Activated CD8-positive, alpha-beta memory T cell treated with anti-CD3 and anti-CD28 coated beads for 48 hours (primary cell): ENCODE data around the gene MSH3.
"Not testable (repeated sequence)": the region's sequence is repeated elsewhere in the genome, so short reads cannot be mapped to it uniquely, and the experiment has no call there.

Source experiments
- DNase-seq, 3 experiments: peaks; one replicate each; pipeline ENCODE4 v3.0.0-alpha.2; 2020; ENCODE audit warnings: low read depth in 2 of 3, low spot score in 2 of 3

MSH3 gene

DNA sequence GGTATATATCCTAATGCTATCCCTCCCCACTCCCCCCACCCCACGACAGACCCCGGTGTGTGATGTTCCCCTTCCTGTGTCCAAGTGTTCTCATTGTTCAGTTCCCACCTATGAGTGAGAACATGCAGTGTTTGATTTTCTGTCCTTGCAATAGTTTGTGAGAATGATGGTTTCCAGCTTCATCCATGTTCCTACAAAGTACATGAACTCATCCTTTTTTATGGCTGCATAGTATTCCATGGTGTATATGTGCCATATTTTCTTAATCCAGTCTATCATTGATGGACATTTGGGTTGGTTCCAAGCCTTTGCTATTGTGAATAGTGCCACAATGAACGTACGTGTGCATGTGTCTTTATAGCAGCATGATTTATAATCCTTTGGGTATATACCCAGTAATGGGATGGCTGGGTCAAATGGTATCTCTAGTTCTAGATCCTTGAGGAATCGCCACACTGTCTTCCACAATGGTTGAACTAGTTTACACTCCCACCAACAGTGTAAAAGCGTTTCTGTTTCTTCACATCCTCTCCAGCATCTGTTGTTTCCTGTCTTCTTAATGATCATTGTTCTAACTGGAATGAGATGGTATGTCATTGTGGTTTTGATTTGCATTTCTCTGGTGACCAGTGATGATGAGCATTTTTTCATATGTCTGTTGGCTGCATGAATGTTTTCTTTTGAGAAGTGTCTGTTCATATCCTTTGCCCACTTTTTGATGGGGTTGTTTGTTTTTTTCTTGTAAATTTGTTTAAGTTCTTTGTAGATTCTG lies 186.8 kb downstream of the MSH3 start:
- not testable (repeated sequence) for DNase-seq

DNA sequence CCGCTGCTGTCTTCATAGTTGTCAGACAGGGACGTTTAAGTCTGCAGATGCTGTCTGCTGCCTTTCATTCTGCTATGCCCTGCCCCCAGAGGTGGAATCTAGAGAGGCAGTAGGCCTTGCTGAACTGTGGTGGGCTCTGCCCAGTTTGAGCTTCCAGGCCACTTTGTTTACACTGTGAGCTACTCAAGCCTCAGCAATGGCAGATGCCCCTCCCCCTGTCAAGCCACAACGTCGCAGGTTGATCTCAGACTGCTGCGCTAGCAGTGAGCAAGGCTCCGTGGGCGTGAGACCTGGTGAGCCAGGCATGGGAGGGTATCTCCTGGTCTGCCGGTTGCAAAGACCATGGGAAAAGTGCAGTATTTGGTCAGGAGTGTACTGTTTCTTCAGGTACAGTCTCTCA lies 192.0 kb downstream of the MSH3 start:
- not testable (repeated sequence) for DNase-seq

DNA sequence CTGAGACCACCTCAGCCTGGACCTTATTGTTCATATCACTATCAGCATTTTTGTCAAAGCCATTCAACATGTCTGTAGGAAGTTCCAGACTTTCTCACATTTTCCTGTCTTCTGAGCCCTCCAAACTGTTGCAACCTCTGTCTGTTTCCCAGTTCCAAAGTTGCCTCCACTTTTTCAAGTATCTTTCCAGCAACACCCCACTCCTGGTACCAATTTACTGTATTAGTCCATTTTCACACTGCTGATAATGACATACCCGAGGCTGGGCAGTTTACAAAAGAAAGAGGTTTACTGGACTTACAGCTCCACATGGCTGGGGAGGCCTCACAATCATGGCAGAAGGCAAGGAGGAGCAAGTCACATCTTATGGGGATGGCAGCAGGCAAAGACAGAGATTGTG lies 195.7 kb downstream of the MSH3 start:
- not testable (repeated sequence) for DNase-seq

DNA sequence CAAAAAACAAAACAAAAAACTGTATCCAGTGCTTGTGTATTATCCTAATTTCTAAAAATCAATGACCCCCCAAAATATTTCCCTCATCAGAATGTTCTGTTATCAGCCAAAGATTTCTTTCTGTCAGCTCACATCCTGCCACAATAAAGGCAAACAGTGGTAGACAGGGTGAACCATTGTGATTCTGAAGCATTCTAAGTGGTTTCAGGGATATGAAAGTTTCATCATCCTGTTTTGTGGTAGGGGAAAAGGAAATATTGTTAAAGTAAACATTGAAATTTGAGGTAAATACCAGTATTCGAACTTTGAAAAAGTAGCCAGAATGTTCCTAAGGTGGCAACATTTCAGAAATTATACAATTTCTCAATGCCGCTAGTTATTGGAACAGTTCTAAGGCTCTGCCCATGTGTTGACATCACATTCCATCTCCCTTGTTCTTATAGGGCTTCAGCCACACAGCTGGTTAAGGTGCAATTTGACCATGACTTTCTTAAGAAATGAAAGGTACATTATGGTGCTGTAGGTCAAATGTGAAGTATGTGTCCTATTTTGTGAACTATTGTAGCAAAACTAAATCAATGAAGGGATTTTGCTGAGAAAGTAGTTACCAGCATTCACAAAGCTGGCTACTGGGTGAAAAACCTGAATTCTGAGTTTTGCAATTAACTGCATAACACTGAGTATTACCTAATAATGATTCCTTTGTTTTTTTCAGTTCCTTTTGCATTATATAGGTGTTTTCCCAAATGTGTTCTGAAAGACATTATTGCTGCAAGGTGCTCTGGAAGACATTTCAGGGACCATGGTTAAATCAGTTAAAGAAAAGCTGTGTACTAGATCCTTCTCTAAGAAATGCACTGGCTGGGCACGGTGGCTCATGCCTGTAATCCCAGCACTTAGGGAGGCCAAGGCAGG lies 198.1 kb downstream of the MSH3 start:
- no peak for DNase-seq

DNA sequence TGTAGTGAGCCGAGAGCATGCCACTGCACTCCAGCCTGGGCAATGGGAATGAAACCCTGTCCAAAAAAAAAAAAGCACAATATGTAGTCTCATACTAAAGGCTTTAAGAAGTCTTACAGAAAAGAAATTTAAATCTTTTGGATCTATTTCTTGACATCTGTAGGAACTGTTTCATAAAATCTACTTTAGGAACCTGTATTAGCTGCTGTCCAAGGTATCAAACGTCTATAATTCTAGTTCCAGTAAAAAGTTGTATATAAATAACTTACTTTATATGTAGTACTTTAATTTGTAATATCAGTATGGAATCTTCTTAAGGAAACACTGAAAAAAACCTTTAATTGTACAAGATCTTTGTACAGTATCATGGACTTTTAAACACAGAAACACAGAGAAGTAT lies 199.0 kb downstream of the MSH3 start:
- no peak for DNase-seq

DNA sequence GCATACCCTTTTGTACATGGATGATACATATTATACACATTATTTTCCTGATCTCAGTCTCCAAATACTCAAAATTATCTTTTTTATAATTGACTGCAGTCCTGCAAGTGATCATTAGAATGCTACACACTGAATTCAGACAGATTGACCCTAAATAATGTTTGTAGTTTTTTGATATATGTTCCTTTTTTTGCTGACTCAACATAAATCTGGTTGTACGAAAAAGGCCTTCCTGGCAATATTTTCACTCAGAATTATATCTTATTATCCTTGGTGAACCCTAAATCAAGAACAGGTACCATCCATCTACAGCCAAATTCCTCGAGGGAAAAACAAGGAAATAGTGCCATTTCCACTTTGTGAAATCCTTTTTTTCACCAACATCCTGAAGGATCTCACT lies 200.1 kb downstream of the MSH3 start:
- no peak for DNase-seq

DNA sequence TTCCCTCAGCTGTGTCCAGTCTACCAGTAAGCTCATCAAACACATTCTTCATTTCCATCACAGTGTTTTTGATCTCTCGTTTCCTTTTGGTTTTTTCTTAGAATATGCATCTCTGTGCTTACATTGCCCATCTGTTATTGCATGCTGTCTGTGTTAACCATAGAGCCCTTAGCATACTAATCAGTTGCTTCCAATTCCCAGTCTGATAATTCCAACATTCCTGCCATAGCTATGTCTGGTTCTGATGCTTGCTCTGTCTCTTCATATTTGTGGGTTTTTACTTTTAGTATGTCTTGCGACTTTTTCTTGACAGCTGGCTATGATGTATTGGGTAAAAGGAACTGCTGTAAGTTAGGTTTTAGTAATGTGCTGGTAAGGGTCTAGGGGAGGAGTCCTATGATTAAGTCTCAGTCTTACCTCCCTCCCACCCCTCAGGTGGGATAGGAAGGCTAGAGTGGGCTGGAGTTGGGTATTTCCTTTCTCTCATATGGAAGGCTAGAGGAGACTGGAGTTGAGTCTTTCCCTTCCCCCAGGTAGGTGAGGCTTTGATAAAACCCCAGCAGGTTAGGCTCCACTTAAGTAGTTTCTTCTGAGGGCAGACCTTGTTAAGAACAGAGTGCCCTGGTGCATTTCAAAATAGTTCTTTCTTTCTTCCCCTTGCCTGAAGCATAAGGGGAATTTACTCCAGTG lies 206.6 kb downstream of the MSH3 start:
- DNase-seq = no peak

DNA sequence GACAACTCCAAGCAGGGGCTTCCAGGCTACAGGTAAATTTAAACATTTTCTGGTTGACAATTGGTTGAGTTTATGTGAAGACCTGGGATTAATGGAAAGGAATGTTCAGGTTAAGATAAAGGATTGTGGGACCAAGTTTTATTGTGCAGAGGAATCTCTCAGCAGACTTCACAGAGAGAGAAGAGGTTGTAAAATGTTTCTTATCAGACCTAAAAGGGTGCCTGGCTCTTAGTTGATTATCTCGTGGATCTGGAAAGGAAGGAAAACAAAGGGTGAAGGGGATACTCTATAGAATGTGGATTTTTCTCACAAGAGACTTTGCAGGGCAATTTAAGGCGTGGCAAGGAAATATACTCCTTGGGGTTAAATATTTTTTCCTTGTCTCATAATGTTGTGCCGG lies 209.3 kb downstream of the MSH3 start:
- DNase-seq = no peak

DNA sequence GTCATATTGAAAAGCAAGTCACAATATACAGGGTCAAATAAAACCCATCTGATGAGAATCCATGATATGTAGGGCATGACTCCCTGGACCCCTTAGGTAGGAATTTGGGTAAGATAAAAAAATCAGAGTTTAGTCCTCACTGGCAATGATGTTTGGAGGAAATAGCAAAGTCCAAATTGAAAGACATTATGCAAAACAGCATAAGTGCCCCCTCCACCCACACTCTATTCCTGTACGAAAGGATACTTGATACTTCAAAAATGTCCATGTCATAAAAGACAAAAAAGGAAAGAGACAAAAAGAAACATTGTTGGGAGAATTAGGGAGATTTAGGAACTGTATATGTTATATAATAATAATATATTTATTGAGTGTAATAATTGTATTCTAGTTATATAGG lies 209.7 kb downstream of the MSH3 start:
- no peak for DNase-seq

DNA sequence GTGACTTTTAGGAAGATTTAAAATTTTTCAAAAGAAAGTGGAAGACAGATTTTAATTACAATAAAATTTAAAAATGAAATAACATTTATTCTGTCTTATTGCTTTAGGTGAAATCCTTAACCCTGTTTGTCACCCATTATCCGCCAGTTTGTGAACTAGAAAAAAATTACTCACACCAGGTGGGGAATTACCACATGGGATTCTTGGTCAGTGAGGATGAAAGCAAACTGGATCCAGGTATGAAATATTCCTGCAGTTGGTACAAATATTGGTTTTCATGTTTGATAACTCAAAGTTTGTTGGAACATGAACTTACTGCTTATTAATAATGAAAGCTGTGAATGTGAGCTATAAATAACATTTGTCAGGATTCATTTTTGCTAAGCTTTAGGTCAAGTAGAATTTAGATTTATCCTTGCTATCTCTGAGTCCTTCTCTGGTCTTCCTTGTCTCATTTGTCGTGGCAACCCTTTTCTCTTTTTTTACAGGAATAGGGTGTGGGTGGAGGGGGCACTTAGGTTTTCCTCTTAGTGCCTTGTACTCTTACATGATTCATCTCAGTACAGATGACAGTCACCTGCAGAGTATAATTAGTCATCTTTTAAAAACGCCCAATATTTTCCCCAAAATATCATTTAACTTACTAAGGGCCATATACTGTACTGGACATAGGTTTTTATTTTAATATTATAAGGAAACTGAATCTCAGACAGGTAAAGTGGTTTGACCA lies 210.4 kb downstream of the MSH3 start:
- no peak for DNase-seq

DNA sequence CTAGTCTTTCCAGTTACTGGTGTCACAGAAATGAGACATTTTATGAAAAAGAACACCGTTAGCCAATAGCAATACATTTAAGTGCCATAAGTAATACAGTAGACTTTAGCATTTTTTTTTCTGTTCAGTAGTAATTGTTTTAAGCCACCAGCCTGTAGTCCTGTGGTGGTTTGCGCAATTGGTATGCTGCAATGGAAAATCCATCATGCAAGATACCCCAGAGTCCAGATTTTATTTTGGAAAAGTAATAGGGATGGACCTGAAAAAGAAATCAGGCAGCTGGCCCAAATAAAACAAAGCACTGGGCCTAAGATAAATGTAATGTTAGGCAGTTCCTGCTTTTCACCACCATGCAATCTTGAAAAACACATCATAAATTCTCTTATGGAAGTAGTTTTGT lies 211.1 kb downstream of the MSH3 start:
- DNase-seq = no peak

DNA sequence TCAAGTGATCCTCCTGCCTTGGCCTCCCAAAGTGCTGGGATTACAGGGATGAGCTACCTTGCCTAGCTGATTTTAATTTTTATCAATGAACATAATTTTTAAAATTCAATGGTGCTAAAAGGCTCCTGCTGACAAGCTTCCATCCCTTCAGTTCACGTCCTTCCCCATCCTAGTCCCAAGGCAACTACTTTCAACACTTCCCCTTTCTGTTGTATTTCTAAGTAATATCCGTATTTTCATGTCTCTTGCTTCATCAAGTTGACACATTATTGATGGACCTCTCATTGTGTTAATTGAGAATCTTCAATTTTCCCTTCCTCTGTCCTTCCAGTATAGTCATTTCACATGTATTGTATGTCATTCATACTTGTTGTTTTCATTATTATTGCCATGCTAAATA lies 211.9 kb downstream of the MSH3 start:
- no peak for DNase-seq

DNA sequence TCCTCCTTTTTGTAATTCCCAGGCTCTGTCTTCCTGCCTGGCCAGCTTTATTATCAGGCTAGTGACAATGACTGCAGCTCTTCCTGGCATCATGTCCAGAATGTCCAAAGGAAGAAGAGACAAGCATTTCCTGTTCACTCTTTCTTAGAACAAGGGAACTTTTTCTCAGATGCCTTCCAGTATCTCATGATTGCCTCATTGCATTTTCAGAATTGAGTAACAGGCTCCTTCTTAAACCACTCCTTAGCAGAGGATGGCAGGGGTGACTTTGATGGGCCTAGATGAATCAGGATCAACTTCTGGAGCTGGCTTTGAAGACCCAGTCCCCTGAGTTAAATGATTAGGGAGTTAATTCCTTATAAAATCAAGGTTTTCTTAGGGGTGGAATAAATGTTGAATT lies 212.8 kb downstream of the MSH3 start:
- DNase-seq = no peak

DNA sequence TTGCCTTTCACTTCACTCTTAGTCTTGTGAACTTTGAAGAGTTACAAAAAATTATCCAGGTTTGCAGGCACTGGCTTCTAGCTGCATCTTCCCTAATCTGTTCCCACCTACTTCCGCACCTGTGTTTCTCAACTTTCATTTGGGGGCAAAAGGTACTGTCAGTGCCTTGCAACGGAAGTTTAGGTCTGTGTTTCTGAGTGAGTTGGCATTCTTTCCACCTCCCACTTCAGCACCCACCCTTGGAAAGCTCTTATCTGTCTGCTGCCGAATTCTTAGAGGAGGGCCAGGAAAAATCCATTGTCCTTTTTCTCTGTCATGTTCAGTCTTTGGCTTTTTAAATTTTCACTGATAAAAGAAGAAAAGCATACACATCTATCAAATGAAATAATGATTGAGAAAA lies 216.0 kb downstream of the MSH3 start:
- DNase-seq = no peak

DNA sequence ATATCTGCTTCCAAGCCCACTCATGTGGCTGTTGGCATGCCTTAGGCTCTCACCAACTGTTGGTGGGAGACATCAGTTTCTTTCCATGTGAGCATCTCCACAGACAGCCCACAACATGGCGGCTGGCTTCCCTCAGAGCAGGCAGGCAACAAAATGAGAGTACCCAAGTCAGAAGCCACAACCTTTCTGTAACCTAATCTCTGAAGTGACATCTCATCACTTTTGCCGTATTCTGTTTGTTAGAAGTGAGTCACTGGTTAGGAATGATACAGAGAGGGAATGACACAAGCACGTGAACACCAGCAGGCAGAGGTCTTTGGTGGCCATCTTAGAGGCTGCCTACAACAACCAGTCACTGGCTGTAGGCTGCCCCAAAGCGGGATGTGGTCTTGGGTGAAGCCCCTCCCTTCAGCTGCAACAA lies 217.1 kb downstream of the MSH3 start:
- DNase-seq = peak in 1 of 3 experiments; percentile 30

DNA sequence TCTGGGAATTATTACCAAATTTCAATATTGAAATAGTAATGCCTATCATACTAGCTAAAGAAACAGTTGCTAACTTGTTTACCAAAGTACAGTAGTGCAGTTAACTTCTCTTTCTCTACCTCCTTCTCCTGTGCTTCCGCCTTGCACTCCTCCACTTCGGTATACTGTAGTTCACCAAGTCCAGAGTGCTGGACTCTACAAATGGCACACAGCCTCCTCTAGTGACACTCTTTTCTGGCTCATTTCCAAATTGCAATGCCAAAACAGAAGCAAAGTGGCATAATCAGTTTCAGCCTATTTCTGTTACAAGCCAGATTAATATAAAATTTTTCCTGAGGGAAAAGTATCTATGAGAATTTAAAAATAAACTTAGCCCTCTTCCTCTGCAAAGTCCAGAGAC lies 219.7 kb downstream of the MSH3 start:
- no peak for DNase-seq

DNA sequence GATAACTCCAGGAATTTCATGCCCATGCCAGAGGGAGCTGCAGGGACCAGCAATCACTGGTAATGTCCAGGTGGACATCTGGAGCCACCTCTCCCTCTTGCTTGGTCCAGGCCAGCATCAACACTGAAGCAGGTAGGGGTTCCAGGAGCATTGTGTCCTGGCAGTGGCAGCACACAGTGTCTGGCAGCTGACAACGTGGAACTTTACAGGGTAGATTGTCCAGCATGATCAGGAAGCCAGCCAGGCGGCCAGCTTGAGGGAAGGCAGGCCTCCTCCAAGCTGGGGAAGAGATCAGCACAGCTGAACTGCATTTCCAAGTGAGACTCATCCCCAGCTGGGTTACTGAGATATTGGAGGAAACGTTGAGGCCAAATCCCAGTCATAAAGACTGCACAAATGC lies 223.1 kb downstream of the MSH3 start:
- no peak for DNase-seq

DNA sequence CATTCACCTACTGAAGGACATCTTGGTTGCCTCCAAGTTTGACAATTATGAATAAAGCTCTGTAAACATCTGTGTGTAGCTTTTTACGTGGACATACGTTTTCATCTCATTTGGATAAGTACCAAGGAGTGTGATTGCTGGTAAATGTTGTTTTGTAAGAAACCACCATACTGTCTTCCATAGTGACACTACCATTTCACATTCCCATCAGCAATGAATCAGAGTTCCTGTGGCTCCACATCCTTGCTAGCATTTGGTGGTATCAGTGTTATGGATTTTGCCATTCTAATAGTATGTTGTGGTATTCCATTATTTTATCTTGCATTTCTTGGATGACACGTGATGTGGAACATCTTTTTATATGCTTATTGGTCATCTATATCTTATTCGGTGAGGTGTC lies 227.3 kb downstream of the MSH3 start:
- DNase-seq = no peak

DNA sequence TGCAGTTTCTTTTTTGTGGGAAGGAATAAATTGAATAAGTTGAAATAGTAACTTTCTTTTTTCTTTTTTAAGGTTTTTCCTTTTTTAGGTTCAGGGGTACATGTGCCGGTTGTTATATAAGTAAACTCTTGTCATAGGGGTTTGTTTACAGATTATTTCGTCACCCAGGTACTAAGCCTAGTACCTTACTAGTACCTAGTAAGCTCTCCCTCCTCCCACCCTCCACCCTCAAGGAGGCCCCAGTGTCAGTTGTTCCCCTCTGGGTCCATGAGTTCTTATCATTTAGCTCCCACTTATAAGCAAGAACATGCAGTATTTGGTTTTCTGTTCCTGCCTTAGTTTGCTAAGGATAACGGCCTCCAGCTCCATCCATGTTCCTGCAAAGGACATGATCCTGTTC lies 228.9 kb downstream of the MSH3 start:
- not testable (repeated sequence) for DNase-seq

DNA sequence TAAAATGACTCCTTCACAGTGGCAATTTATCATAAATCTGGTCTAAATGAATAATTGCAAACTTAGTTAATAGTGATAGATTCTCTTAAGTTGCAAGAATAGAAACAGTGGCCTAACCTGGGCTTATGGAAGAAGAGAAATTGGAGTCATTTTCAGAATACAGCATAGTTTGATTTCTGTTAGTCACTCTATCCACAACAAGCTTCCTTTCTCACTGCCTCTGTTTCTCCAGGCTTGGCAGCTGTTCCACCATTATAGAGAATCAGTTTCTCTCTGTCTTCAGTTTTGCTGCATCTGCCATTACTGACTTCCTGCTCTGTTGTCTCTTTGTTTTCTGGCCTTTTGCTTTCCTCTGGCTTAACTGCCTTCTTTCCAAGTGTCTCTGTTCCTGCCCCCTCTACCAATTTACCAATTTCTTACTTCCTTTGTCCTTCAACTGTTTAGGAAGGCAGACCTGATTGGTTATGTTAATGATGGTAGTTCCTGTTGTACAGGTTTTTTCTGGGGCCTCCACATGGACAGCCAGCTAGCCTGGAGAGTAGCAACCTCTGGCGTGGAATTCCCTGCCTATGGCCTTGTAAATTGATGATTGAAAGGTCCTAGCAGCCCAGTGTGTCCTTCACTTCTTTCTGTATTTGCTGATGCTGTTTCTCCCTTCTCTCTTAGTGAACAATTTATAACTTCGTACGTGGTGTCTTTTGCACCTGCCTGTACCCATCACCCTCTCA lies 229.8 kb downstream of the MSH3 start:
- DNase-seq = no peak
